Activated T-helper 1 cell treated with anti-CD3 and anti-CD28 coated beads, Interleukin-12 subunit alpha, Interleukin-12 subunit beta, Interleukin-2, Interleukin-4 antibody, amounts not matched to agents 30 ng/mL and 10 ng/mL and 1 ng/mL, durations not matched to agents 14 hours and 24 hours and 36 hours (primary cell): ENCODE measurements around the gene MPZL2. TPM values are rescaled to one million over a fixed set of nuclear protein-coding genes. Genes with fewer than 3 reads are reported as not detected.

ENCODE experiments used
- DNase-seq: peaks from one replicate; pipeline ENCODE4 v3.0.0; 2021; ENCODE audit warnings: low spot score
- H3K27ac Mint-ChIP-seq: one replicate; pipeline ENCODE4 v1.8.0; 2021; ENCODE audit warnings: mild to moderate bottlenecking, mixed read lengths
- H3K27me3 Mint-ChIP-seq: one replicate; pipeline ENCODE4 v1.8.0; 2022; ENCODE audit warnings: mild to moderate bottlenecking, moderate library complexity, mixed read lengths; ENCODE audit not compliant: insufficient read depth
- H3K36me3 Mint-ChIP-seq: one replicate; pipeline ENCODE4 v1.8.0; 2021; ENCODE audit warnings: low read depth, mixed read lengths
- H3K4me1 Mint-ChIP-seq: one replicate; pipeline ENCODE4 v1.8.0; 2021; ENCODE audit warnings: low read depth, mixed read lengths
- H3K4me3 Mint-ChIP-seq: one replicate; pipeline ENCODE4 v1.8.0; 2021; ENCODE audit warnings: mild to moderate bottlenecking, moderate library complexity, mixed read lengths
- H3K9me3 Mint-ChIP-seq: one replicate; pipeline ENCODE4 v1.8.0; 2021; ENCODE audit warnings: mixed read lengths
- intact Hi-C: fragments of 100-400 bp; cut with micrococcal nuclease; formaldehyde crosslinking; loops from one replicate; pipeline ENCODE4 v1.15.1; 2024
- total RNA-seq: library from RNA; stranded (reverse); gene quantifications from 2 replicates; pipeline ENCODE4 v1.2.3, GENCODE V29; 2022

MPZL2 gene
- total RNA-seq, 1 donor from 2014 or later = 13.2 TPM

GRCh38 chr11:118281284-118281683, 17.2 kb upstream of the MPZL2 start:
- Mint-ChIP-seq H3K9me3 (peaks cover 6% of the 10 kb centered on the region), H3K36me3 (peaks cover 6% of the 10 kb centered on the region), H3K4me3 (peak overlapping the region; percentile 0), H3K4me1 (peaks cover 68% of the 10 kb centered on the region), H3K27me3 (peaks cover 3% of the 10 kb centered on the region), H3K27ac (peak overlapping the region; percentile 73)
- intact Hi-C loops = loop anchor here (5.0 kb wide), 1 partner anchor 39 kb away; no protein-coding TSS in a partner anchor
- no peak for DNase-seq

GRCh38 chr11:118277312-118277711, 13.2 kb upstream of the MPZL2 start:
- peaks cover 6% of the 10 kb centered on the region for H3K9me3 Mint-ChIP-seq
- no peak overlapping the region for H3K27ac Mint-ChIP-seq
- H3K4me1 Mint-ChIP-seq = peaks cover 57% of the 10 kb centered on the region
- H3K36me3 Mint-ChIP-seq = no peaks in the 10 kb centered on the region
- no peak overlapping the region for H3K4me3 Mint-ChIP-seq
- no peaks in the 10 kb centered on the region for H3K27me3 Mint-ChIP-seq
- intact Hi-C loops = loop anchor here (2.0 kb wide), 1 partner anchor 15 kb away; no protein-coding TSS in a partner anchor
- DNase-seq = no peak

- no peaks in the 10 kb centered on the region for H3K36me3 Mint-ChIP-seq
- peak overlapping the region; percentile 5 for H3K4me3 Mint-ChIP-seq
- intact Hi-C loops = loop anchor here (2.0 kb wide), 1 partner anchor 14 kb away; no protein-coding TSS in a partner anchor
- peaks cover 3% of the 10 kb centered on the region for H3K9me3 Mint-ChIP-seq
- H3K27me3 Mint-ChIP-seq = no peaks in the 10 kb centered on the region
- peaks cover 48% of the 10 kb centered on the region for H3K4me1 Mint-ChIP-seq
- no peak for DNase-seq
- peak overlapping the region; percentile 69 for H3K27ac Mint-ChIP-seq
These were observed 12.3 kb upstream of the MPZL2 start for GRCh38 chr11:118276422-118276821.

- Mint-ChIP-seq H3K4me1 (peaks cover 39% of the 10 kb centered on the region), H3K27ac (no peak overlapping the region), H3K4me3 (no peak overlapping the region), H3K36me3 (no peaks in the 10 kb centered on the region), H3K9me3 (no peaks in the 10 kb centered on the region), H3K27me3 (no peaks in the 10 kb centered on the region)
- no peak for DNase-seq
- intact Hi-C loops = no loop called here
These were observed 11.1 kb upstream of the MPZL2 start for GRCh38 chr11:118275176-118275575.

GRCh38 chr11:118274186-118274585, 10.1 kb upstream of the MPZL2 start:
- H3K36me3 Mint-ChIP-seq = no peaks in the 10 kb centered on the region
- no peaks in the 10 kb centered on the region for H3K9me3 Mint-ChIP-seq
- intact Hi-C loops = no loop called here
- H3K27ac Mint-ChIP-seq = no peak overlapping the region
- peaks cover 34% of the 10 kb centered on the region for H3K4me1 Mint-ChIP-seq
- no peaks in the 10 kb centered on the region for H3K27me3 Mint-ChIP-seq
- H3K4me3 Mint-ChIP-seq = no peak overlapping the region
- no peak for DNase-seq

DNA sequence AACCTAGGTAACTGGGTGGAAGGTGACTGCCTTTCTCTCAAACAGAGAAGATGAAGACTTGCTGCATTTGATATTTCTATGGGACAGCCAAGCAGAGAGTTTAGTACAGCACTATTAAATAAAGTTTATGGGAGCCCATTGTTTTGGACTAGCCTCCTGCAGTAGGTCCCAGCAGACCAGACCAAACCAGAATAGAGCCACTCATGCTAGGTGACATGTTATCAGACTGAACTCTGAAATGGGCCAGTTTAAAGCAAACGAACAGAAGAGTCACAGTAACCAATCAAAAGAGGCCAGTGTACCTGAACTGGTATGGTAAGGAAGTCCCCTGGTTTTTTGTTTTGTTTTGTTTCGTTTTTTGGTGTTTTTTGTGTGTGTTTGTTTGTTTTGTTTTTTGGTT, 7.9 kb upstream of the MPZL2 start:
- H3K36me3 Mint-ChIP-seq = no peaks in the 10 kb centered on the region
- H3K27me3 Mint-ChIP-seq = peaks cover 4% of the 10 kb centered on the region
- no peaks in the 10 kb centered on the region for H3K9me3 Mint-ChIP-seq
- H3K4me3 Mint-ChIP-seq = no peak overlapping the region
- peaks cover 23% of the 10 kb centered on the region for H3K4me1 Mint-ChIP-seq
- intact Hi-C loops = no loop called here
- DNase-seq = no peak
- no peak overlapping the region for H3K27ac Mint-ChIP-seq

DNA sequence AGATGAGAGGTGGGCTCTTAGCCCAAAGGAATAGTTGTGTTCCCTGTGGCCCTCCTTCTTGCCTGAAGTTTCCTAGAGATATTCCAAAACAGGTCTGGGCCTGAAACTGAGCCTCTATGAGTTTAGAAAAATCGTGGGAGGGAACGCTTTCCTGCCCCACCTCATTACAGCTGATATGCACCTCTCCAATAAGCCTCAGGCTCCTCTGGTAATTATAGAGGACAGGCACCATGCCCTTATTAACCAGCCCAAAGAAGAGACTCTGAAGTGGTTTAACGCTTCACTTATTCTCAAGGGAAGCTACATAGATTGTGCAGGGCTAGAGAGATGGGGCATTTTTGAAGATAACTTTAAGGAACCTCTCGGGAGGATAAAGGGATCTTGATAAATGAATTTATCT, 3.4 kb upstream of the MPZL2 start:
- Mint-ChIP-seq H3K4me1 (peaks cover 35% of the 10 kb centered on the region), H3K27me3 (peaks cover 6% of the 10 kb centered on the region)

DNA sequence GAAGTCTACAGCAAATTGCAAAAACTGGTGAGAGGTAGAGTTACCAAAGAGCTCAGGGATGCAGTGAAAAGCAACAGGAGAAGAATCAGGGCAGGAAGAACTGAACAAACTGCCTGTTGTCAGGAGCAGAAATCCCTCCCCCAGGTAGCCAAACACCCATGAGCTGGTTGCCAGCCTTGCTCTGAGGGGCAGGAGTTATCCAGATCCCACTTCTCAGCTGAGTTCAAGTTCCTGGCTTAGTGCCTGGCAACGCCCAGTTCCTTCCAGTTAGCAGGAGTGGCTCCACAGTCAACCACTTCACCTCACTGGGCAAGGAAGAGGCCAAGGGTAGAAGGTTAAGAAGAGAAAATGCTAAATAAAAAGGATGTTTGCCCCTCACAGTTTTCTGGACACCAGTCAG, 1.9 kb upstream of the MPZL2 start:
- Mint-ChIP-seq H3K9me3 (no peaks in the 10 kb centered on the region), H3K4me1 (peaks cover 46% of the 10 kb centered on the region), H3K4me3 (no peak overlapping the region), H3K27me3 (peaks cover 6% of the 10 kb centered on the region), H3K27ac (no peak overlapping the region), H3K36me3 (peaks cover 10% of the 10 kb centered on the region)
- no peak for DNase-seq
- intact Hi-C loops = no loop called here

More for the DNA sequence above, 3.4 kb upstream of the MPZL2 start:
- Mint-ChIP-seq H3K27ac (no peak overlapping the region), H3K9me3 (no peaks in the 10 kb centered on the region), H3K4me3 (no peak overlapping the region), H3K36me3 (peaks cover 3% of the 10 kb centered on the region)
- intact Hi-C loops = no loop called here
- no peak for DNase-seq

DNA sequence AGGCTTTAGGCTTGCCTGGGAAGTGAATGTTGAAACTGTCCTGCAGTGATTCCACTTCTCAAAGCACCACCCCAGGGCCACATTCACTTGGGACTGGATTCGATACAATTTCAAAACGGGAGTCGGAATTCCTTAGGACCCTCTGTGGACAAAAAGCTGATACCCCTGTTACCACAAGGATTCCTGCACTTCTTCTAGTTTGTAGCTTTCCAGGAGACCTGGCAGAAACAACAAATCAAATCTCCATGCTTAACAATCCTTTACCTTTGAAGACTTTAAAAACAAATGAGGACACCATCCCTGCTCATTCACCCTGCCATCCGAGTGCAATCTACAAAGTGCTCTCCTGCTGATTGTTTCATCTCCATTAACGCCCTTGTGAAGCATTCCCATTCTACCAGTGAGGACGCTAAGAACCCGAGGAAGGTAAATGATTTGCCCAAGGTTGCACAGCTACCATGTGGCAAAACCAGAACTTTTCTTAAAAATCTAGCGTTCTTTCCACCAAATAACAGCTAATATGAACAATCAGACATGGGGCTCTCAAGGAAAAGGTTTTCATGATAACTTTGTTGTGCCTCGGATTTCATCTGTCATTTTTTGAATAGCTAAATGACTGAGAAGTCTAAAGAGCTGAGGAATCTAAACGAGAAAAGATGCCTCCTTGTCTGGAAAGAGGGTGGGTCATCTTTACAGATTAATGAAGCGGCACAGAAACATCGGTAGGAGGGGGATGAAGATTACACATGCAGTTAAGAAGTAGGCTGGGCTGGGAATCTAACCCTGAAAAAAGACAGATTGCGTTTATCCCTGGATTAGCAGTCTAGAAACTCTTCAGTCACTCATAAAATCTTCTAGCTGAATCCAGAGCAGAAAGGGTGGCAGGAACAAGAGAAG, 720 bp upstream of the MPZL2 start:
- intact Hi-C loops = no loop called here
- H3K27ac Mint-ChIP-seq = no peak overlapping the region
- peaks cover 56% of the 10 kb centered on the region for H3K4me1 Mint-ChIP-seq
- no peaks in the 10 kb centered on the region for H3K9me3 Mint-ChIP-seq
- peak overlapping the region; percentile 80 for H3K4me3 Mint-ChIP-seq
- no peak for DNase-seq
- H3K27me3 Mint-ChIP-seq = peaks cover 6% of the 10 kb centered on the region
- peaks cover 13% of the 10 kb centered on the region for H3K36me3 Mint-ChIP-seq

DNA sequence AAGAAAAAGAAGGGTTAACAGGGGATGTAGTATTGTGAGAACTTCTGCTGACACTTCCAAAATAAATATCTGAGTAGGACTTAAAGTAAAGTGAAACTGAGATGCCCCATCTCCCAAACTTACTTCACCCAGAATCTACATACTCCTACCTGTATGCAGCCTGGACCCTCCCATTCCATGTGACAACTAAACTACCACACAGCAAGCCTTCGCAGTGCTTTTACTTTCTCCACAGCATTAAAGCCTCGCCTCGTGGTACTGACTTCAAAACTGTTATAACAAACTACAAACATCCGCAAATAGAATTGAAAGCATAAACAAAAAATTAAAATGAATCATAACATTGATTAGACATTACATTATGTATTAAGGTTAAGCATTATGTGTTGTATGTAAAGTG, 985 bp downstream of the MPZL2 start:
- intact Hi-C loops = loop anchor here (1.0 to 2.0 kb wide), 2 partner anchors 11 to 14 kb away; partner anchors contain the start of gene MPZL3
- Mint-ChIP-seq H3K27ac (no peak overlapping the region), H3K36me3 (peaks cover 17% of the 10 kb centered on the region), H3K4me3 (peak overlapping the region; percentile 80), H3K9me3 (no peaks in the 10 kb centered on the region), H3K4me1 (peaks cover 58% of the 10 kb centered on the region), H3K27me3 (peaks cover 6% of the 10 kb centered on the region)
- DNase-seq = no peak

DNA sequence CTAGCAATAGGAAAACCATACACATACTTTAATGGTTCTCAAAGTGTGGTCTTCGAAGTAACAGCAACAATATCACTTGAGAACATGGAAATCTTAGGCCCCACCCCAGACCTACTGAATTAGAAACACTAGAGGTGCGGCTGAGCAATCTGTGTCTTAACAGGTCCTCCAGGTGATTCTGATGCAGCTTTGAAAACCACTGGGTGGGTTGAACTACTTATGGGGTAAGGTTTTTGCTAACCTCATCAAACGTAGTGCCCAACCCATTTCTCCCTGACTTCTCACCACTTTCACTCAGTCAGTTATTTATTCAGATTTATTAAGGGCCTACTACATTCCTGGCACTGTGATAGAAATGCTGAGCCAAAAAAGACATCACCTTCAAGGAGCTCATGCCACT, 3.7 kb downstream of the MPZL2 start:
- Mint-ChIP-seq H3K27ac (no peak overlapping the region), H3K4me1 (peaks cover 52% of the 10 kb centered on the region), H3K9me3 (no peaks in the 10 kb centered on the region), H3K4me3 (no peak overlapping the region), H3K27me3 (peaks cover 2% of the 10 kb centered on the region), H3K36me3 (peaks cover 28% of the 10 kb centered on the region)
- DNase-seq = no peak
- intact Hi-C loops = no loop called here

- Mint-ChIP-seq H3K36me3 (peaks cover 31% of the 10 kb centered on the region), H3K4me3 (no peak overlapping the region), H3K27me3 (no peaks in the 10 kb centered on the region), H3K9me3 (no peaks in the 10 kb centered on the region), H3K27ac (no peak overlapping the region), H3K4me1 (peaks cover 46% of the 10 kb centered on the region)
- no peak for DNase-seq
- intact Hi-C loops = no loop called here
These were observed 5.0 kb downstream of the MPZL2 start for GRCh38 chr11:118259138-118259537.

DNA sequence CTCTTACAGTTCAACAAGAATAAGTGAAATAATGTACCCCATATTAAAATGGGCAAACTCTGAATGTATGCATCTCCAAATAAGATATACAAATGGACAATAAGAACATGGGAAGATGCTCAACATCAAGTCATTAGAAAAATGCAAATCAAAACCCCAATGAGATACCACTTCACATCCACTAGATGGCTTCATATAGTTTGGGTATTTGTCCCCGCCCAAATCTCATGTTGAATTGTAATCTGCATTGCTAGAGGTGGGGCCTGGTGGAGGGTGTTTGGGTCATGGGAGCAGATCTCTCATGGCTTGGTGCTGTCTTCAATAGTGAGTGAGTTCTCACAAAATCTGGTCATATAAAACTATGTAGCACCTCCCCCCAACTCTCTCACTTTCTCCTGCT, 5.7 kb downstream of the MPZL2 start:
- Mint-ChIP-seq H3K4me3 (no peak overlapping the region), H3K27ac (no peak overlapping the region), H3K36me3 (peaks cover 31% of the 10 kb centered on the region), H3K4me1 (peaks cover 39% of the 10 kb centered on the region), H3K27me3 (no peaks in the 10 kb centered on the region), H3K9me3 (no peaks in the 10 kb centered on the region)
- intact Hi-C loops = no loop called here
- DNase-seq = no peak
